ENCODE data around the gene B3GAT3. TPM values are rescaled to one million over a fixed set of nuclear protein-coding genes. Genes with fewer than 3 reads are reported as not detected.

The B3GAT3 gene
- total and polyA plus RNA-seq, 2 donors (not counting 3 experiments of a cell fraction or from before 2014, with no cell fraction given), result 31.6 to 37.2 TPM

DNA sequence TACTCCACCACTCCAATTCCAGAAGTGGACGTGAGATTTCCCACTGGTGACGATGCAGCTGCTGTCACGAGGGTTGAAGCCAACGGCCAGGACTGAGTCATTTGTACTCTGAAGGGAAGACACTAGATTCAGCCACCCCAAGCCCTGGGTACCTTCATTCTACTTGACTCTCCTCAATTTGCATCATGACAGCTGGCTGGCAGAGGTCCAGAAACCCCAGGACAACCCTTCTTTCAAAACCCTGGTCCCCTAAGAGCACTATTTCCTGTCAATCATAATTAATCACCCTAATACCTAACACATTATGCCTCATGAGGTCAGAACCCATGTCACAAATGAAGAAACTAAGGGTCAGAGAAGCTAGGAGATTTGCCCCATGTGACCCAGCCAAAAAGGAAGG, 14.1 kb downstream of the B3GAT3 start:
- Histone ChIP-seq H3K9me3 (replicated peaks; ENCODE audit: control insufficient read depth, insufficient read depth, low read length) (no peaks in the 10 kb centered on the region), H3K36me3 (ENCODE audit: control insufficient read depth in 2 of 2, extremely low read depth in 1 of 2, insufficient read depth in 2 of 2, low read length in 2 of 2) (peaks cover 0 to 13% of the 10 kb centered on the region in 2 experiments), H4K20me1 (replicated peaks; ENCODE audit: control insufficient read depth, extremely low read depth, insufficient read depth, low read length) (no peaks in the 10 kb centered on the region), H3K9me1 (replicated peaks; ENCODE audit: control insufficient read depth, extremely low read depth, insufficient read depth, low read length) (no peaks in the 10 kb centered on the region), H3K4me2 (ENCODE audit: insufficient read depth, low read length) (no peak overlapping the region), H3K27ac (ENCODE audit: insufficient read depth, low read depth, low read length) (no peak overlapping the region), H3K4me3 (replicated peaks in 1 of 3; ENCODE audit: insufficient read depth in 1 of 3, low read depth in 1 of 3, low read length in 3 of 3) (no peak overlapping the region), H3K9ac (replicated peaks; ENCODE audit: extremely low read depth, insufficient read depth, low read length) (no peak overlapping the region), H2AFZ (ENCODE audit: low read depth, low read length) (no peak overlapping the region), H3K79me2 (ENCODE audit: control insufficient read depth, insufficient read depth, low read length) (peaks cover 14% of the 10 kb centered on the region), H3K27me3 (ENCODE audit: control insufficient read depth in 2 of 2, insufficient read depth in 2 of 2, low read length in 2 of 2) (no peaks in the 10 kb centered on the region), H3K4me1 (ENCODE audit: control insufficient read depth, extremely low read depth, insufficient read depth, low read length) (peaks cover 18% of the 10 kb centered on the region)
- intact Hi-C loops (cut with micrococcal nuclease) (no loop called here), dilution Hi-C loops (cut with MboI; ENCODE audit: extremely low pct_ligation_motif_present, low sequenced_read_pairs) (no loop called here)
- TF ChIP-seq, protein P1, sequence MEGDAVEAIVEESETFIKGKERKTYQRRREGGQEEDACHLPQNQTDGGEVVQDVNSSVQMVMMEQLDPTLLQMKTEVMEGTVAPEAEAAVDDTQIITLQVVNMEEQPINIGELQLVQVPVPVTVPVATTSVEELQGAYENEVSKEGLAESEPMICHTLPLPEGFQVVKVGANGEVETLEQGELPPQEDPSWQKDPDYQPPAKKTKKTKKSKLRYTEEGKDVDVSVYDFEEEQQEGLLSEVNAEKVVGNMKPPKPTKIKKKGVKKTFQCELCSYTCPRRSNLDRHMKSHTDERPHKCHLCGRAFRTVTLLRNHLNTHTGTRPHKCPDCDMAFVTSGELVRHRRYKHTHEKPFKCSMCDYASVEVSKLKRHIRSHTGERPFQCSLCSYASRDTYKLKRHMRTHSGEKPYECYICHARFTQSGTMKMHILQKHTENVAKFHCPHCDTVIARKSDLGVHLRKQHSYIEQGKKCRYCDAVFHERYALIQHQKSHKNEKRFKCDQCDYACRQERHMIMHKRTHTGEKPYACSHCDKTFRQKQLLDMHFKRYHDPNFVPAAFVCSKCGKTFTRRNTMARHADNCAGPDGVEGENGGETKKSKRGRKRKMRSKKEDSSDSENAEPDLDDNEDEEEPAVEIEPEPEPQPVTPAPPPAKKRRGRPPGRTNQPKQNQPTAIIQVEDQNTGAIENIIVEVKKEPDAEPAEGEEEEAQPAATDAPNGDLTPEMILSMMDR (IDR thresholded peaks at IDR 0.05; ENCODE audit: extremely low read depth in 1 of 2, insufficient read depth in 1 of 2, low read depth in 1 of 2, low read length in 2 of 2), result no peak
- no peak for TF ChIP-seq GATA2 (IDR thresholded peaks at IDR 0.05; ENCODE audit: insufficient read depth, insufficient read length, low read depth, low read length)
- TF ChIP-seq, protein P2, sequence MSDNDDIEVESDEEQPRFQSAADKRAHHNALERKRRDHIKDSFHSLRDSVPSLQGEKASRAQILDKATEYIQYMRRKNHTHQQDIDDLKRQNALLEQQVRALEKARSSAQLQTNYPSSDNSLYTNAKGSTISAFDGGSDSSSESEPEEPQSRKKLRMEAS (IDR thresholded peaks at IDR 0.05; ENCODE audit: insufficient read depth, insufficient read length), result no peak
- POLR2A ChIA-PET, result no interaction called here
- FAIRE-seq (no peak), DNase-seq (ENCODE audit: low read depth, low spot score) (no peak)
- CTCF ChIA-PET, result no interaction called here
- BruUV-seq (replicated peaks), result no TSS peak

DNA sequence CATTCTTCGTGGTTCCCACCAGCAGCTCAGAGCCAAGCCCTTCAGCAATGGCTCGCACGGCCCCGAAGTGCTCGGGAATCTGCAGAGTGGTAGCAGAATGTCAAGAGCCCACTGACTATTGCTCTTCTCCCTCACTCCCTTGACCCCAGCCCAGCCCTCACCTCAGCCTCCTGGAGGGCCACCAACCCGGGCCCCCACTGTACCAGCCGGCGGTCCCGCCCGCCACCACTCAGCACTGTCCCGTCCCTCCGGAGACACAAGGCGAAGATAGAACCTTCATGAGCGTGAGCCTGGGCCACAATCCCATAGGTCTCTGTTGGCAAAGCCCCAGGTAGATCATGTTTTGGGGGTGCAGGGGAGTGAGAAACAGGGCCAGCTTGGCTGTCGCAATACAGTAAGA, 15.9 kb downstream of the B3GAT3 start:
- Histone ChIP-seq H3K79me2 (ENCODE audit: control insufficient read depth, insufficient read depth, low read length) (peaks cover 10% of the 10 kb centered on the region), H3K27me3 (ENCODE audit: control insufficient read depth in 2 of 2, insufficient read depth in 2 of 2, low read length in 2 of 2) (no peaks in the 10 kb centered on the region), H3K27ac (ENCODE audit: insufficient read depth, low read depth, low read length) (no peak overlapping the region), H3K9me1 (replicated peaks; ENCODE audit: control insufficient read depth, extremely low read depth, insufficient read depth, low read length) (no peaks in the 10 kb centered on the region), H2AFZ (ENCODE audit: low read depth, low read length) (no peak overlapping the region), H3K9ac (replicated peaks; ENCODE audit: extremely low read depth, insufficient read depth, low read length) (no peak overlapping the region), H4K20me1 (replicated peaks; ENCODE audit: control insufficient read depth, extremely low read depth, insufficient read depth, low read length) (no peaks in the 10 kb centered on the region), H3K9me3 (replicated peaks; ENCODE audit: control insufficient read depth, insufficient read depth, low read length) (no peaks in the 10 kb centered on the region), H3K4me2 (ENCODE audit: insufficient read depth, low read length) (no peak overlapping the region), H3K36me3 (ENCODE audit: control insufficient read depth in 2 of 2, extremely low read depth in 1 of 2, insufficient read depth in 2 of 2, low read length in 2 of 2) (peaks cover 0 to 13% of the 10 kb centered on the region in 2 experiments), H3K4me1 (ENCODE audit: control insufficient read depth, extremely low read depth, insufficient read depth, low read length) (peaks cover 11% of the 10 kb centered on the region), H3K4me3 (replicated peaks in 1 of 3; ENCODE audit: insufficient read depth in 1 of 3, low read depth in 1 of 3, low read length in 3 of 3) (no peak overlapping the region)
- ChIA-PET POLR2A (no interaction called here), CTCF (interaction anchor here (1.9 kb wide), 1 partner anchor 181 kb away, joined by 4 read pairs; no protein-coding TSS in a partner anchor)
- dilution Hi-C loops (cut with MboI; ENCODE audit: extremely low pct_ligation_motif_present, low sequenced_read_pairs) (no loop called here), intact Hi-C loops (cut with micrococcal nuclease) (no loop called here)
- FAIRE-seq (no peak), DNase-seq (ENCODE audit: low read depth, low spot score) (no peak)
- TF ChIP-seq POLR2AphosphoS5 (IDR thresholded peaks at IDR 0.05; ENCODE audit: insufficient read depth, low read depth, low read length) (no peak), MYC (IDR thresholded peaks at IDR 0.05; ENCODE audit: low read depth, low read length) (no peak), GATA2 (IDR thresholded peaks at IDR 0.05; ENCODE audit: insufficient read depth, insufficient read length, low read depth, low read length) (no peak), EZH2 (IDR thresholded peaks at IDR 0.05; ENCODE audit: borderline replicate concordance, low read depth, low read length, severe bottlenecking) (no peak), POLR2A (IDR thresholded peaks at IDR 0.05; ENCODE audit: low read depth, low read length) (no peak), FOS (IDR thresholded peaks at IDR 0.05; ENCODE audit: borderline replicate concordance, insufficient read depth, low read length) (no peak), JUN (IDR thresholded peaks at IDR 0.05; ENCODE audit: borderline replicate concordance, insufficient read depth, insufficient read length, low read depth) (no peak)
- TF ChIP-seq, protein P2 (IDR thresholded peaks at IDR 0.05; ENCODE audit: insufficient read depth, insufficient read length), result no peak
- TF ChIP-seq, protein P1 (IDR thresholded peaks at IDR 0.05; ENCODE audit: extremely low read depth in 1 of 2, insufficient read depth in 1 of 2, low read depth in 1 of 2, low read length in 2 of 2), result no peak
- no TSS peak for BruUV-seq (replicated peaks)

Data from endothelial cell of umbilical vein (primary cell).